GM19240 (cell line): ENCODE results near the gene APOH.

Experiments
- DNase-seq: peaks from one replicate; pipeline ENCODE4 v3.0.0; 2011; ENCODE audit warnings: low spot score; ENCODE audit not compliant: insufficient read length

Gene APOH

DNA sequence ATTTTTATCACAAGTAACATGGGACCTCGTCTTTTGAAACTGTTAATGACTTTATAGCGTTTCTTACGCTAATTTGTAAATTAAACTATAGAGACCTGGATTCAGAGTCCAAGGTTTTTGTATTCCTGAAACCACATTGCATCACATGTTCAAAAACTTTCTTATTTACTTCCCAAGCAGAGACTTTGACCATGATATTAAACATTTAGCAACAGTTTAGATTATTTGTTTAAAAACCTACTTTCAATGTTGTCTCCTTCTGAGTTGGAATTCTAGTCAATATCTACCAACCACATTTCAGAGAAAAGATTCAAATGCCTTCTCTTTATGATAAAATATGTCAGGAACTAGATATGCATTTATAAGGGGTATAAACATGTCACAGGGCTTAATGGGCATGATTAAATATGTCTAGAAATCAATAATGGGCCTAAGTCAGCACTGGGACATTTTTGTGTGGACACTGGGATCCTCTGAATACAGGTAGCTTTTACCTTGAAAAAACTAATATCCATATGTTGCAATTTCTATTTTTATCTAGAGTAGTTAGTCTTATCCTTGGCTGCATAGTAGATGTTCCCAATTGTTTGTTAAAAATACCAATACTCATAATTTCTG, 6.3 kb upstream of the APOH start:
- DNase-seq: no peak

DNA sequence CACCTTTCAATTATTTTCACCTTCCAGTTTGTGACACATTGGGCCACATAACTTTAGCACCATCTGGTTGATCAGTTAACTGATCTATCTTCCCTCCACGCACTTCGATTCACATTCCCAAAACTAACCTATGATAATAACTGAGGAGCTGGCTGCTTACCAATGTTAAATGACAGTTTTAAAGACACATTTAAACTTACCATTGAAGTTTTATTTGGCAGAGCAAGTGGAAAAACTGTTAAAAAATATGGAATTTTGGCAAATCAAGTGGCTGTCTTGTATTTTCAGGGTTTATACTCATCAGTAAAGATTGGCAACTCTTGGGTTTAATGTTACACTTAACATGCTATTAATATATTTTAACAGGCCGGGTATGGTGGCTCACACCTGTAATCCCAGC, 5.4 kb upstream of the APOH start:
- DNase-seq: no peak

DNA sequence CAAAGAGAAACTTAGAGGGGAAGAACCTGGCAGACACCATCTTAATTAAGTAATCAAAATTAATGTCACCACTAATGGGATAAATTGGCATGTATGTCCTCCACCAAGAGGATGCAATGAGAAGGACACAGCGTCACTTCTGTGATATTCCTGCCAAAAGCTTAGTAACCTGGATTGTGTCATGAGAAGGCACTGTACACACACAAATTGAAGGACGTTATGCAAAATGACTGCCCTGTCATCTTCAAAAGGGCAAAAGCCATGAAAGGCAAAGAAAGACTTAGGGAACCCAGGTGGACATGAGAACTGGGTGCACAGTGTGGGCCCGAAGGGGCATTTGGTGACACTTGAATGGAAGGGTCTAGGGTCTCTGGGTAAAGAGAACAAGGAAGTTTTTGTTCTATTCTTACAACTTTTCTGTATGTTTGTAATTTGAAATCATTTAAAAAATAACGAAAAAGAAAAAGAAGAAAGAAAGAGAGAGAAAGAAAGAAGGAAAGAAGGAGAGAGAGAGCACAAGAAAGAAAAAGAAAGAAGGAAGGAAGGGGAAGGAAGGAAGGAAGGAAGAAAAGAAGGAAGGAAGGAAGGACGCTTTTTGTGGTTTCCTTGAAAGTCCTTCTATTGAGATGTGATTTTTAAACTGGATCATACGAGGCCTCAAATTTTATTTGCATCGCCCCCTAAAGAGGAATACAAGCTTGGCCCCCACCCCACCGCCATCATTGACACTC, 4.0 kb upstream of the APOH start:
- DNase-seq: no peak

DNA sequence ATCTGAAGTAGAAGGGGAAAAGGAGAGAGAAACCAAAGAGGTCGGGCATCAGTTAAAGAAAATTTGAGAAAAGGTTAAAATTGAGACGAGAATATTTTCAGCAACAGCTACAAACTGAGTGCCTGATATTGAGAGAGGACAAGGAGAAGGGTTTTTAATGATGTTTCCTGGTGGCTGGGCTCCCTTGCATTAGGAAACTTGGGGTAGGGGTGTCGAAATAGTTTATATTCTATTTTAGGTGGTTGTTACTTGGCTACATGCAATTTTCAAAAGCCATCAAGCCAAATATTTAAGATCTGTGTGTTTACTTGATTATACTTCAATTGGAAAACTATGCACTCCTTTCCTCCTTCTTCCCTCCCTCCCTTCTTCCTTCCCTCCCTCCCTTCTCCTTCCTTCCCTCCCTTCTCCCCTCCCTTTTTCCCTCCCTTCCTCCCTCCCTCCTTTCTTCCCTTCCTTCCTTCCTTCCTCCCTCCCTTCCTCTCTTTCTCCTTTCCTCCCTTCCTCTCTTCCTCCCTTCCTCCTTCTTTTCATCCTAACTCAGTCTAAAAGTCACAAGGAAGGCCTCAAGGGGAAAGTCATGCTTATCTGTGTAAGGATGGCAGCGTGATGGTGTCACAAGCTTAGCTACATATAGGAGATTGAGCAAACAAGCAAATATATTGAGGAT, 1.8 kb upstream of the APOH start:
- DNase-seq: no peak

DNA sequence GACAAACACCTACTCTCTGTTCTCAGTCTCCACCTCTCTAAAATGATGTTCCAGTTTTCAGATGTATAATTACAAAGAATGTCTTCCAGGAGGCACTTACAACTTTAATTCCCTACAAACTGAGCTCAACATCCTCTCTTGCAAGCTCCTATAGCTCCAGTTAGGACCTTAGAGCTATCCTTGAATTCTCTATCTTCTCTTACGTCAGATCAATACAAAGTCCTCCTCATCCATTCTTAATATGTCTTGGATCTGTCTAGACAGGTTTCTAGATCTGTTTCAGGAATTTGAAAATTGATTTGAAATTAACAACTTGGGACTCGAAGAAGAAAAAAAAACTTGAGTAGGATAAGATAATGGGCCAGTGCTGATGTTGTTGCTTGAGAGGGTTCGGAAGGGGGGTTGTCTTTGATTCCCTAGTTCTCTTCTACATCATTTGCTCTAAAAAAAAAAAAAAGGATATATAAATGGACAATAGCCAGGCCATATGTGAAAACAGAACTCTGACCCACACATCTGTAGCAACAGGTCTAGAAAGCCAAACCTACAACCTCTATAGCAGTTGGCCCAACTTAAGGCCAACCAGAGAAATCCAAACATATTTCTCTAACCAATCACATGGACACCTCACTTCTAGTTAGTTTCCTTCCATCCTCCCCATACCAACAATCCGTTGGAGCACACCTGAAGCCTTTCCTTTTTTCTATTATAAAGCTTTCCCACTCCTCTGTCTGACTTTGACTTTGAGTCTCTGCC, 746 bp upstream of the APOH start:
- no peak for DNase-seq

DNA sequence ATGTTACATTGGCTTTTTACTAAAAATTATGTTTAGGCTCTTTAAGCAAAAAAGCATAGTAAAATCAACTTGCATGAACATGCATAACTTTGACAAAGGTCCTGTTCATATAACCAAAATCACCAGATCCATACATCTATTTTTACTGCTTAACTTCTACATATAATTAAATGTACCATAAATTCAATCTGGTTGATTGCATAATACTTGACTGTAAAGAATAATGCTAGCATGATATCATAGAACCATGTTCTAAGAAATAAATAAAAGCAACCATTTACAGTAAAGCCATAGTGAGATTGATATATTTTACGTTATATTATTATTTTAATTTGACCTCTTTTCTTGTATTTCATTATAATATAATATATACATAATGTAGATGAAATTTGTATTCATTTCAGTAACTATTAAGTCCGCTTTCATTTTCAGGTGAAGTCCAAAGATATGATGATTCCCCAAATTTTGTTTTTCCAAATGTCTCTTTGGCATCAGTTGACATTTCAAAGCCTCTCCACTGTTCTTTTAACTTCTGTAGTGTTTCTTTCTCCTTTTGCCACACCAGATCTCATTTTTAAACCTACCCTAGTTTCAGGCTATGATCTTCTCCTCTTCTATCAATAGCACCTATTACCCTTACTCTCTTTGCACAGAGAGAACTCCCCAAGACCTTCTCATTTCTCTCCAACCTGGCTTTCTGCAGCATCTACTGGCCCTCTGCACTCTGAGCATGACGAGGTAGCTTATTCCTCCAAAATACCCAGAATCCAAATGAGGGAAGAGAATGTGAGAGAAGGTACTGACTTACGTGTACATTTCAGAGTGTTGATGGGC, 1.8 kb downstream of the APOH start:
- no peak for DNase-seq

DNA sequence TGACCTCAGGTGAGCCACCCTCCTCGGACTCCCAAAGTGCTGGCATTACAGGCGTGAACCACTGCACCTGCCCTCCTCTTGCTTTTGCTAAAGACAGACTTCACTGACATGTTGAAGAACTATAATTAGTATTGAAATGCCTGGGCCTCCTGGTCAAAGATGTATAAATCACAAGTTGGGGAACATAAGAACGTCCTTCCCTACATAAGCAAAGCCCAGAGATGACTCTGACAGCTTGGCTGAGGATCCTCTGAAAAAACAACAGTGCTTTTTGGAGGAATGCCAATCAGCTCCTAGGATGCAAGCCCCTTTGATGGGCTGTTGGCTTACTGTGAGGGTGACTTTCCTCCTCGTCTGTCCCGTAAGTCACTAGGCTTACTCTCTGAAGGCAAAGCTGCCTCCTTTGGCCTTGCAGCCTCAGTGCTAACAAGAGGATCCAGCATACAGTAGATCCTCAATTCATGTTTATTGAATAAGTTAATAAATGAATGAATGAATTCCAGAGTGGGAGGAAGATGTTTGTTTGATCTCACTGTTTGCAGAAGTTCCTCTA, 6.3 kb downstream of the APOH start:
- no peak for DNase-seq

DNA sequence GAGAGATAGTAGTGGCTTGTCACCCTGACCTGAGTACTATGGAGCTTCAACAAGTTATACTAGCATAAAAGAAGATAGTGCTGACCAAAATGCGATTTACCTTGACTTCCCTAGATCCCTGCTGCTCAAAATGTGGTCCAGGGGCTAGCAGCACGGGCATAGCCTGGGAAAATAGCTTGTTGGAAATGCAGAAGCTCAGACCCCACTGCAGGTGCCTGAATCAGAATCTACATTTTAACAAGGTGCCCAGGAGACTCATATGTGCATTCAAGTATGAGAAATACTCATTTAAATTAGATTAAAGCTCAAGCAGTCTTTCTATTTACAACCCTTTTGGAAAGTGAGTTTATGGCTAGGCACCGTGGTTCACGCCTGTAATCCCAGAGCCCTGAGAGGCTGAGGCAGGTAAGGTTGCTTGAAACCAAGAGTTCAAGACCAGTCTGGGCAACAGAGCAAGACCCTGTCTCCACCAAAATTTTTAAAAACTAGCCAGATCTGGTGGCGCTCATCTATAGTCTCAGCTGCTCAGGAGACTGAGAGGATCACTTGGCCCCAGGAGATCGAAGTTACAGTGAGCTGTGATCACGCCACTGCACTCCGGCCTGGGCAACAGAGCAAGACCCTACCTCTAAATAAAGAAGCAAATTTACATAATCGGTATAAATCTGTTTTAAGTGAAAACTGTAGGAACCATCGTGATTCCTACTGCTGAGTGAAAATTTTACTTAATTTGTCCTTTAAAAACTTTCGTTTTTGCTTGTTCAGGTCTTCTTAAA, 7.3 kb downstream of the APOH start:
- no peak for DNase-seq

DNA sequence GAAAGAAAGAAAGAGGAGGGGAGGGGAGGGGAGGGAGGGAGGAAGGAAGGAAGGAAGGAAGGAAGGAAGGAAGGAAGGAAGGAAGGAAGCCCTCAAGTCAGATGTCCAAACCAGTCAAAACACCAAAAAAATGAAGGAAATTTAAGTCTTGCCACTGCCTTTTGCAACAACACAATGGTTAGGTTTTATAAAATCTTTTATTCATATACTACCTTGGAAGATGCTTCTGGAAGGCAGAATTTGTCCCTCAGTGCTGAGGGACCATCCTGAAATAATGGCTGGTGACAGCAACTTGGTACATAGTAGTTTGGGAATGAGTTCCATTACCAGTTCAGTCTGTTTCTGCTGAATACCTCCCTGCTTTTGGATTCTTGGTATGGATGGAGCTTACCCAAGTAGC, 7.9 kb downstream of the APOH start:
- DNase-seq: no peak

DNA sequence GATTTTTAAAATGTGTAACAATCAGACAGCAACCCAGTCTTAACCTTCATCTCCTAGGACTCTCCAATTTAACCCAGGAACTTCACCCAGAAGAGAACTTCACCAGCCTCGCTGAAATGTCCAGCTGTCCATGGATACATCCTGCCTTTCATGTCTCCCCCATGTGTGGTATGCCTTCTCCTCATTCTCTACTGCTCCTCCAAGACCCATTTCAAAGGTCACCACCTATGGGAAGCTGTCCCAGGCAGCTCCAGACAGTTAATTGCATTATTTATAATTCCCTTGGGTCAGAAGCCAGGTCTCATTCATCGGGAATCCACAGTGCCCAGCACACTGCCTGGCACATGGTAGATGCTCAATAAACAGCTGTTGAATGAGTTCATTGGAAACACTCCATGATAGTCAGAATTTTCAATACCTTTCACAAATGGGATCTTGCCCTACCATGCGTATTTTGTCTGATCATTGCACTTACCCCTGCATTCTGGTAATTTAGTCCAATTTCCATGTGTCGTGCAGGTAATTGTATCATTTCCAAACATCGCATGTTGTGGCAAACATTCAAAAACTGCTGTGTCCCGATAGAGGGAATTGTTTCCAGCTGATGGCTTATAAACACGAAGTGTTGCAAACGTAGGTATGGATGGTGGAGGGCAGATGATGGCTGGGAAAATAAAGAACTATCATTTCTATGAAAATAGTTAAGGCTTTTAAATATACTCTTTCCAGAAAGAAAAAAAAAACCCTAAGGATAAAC, 9.0 kb downstream of the APOH start:
- no peak for DNase-seq

DNA sequence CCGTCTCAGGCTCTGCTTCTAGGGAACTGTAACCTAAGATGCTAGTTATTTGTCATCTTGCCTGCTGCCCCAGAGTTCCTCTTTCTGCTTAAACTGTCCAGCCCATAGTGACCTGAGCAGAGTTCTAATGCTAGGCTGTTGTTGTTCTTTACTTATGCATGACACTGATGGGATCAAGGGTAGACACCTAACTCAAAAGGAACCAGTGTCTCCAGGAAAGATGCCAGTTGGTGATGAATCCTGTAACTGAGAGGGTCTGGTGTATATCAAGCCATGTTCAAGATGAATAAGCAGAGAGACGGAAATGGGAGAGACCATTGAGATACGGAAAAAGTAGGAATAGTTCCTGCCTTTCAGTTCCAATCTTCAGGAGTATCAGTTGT, 13.7 kb downstream of the APOH start:
- DNase-seq: no peak

DNA sequence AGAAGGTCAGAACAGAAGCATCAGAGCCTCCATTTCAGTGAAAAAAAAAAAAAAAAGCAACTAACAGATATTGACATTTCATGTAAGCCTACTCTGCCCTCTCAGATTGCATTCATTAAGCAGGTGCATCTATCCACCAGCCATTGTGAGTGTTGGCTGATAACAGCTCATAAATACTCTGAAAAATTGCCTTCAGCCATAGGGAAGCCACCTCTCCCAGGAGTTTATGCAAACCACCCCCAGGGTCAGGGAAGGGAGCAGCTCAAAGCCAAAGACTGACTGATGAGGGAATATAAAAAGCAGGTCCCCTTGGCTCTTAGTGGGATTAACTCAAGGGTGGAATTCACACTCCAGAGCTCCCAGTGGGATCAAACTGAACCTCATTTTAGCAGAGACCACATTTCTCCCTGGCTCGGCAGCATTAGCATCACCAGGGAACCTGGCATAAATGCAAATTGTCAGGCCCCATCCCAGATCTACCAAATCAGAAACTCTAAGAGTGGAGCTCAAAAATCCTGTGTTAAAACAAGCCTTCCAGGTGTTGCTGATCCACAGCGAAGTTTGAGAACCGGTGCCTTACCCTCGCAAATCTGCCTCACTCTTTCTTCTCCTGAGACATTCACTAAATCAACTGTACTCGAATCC, 14.2 kb downstream of the APOH start:
- no peak for DNase-seq

DNA sequence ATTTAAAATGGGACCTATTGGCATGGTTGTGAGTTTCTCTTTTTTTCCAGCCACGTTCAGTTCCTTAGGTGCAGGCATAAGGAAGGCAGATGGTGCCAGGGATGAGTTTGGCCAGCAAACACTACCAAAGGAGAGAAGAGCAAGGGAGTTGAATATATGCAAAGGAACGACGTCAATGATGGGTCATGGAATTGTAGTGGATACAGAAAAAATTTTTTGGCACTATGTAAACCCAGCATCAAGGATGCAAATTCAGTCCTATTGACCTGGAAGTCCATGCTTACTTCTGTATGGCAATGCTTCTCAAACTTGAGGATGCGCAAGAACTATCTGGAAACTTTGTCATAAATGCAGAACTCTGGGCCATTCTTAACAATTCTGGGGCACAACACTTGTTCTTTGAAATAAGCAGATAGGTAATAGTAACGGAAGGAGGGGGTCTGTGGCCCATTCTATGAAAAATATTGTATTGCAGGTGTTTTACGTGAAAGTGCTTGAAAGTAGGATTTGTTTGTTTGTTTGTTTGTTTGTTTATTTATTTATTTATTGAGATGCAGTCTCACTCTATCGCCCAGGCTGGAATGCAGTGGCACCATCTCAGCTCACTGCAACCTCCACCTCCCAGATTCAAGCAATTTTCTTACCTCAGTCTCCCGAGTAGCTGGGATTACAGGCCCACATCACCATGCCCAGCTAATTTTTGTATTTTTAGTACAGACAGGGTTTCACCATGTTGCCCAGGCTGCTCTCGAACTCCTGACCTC, 18.0 kb downstream of the APOH start:
- no peak for DNase-seq

DNA sequence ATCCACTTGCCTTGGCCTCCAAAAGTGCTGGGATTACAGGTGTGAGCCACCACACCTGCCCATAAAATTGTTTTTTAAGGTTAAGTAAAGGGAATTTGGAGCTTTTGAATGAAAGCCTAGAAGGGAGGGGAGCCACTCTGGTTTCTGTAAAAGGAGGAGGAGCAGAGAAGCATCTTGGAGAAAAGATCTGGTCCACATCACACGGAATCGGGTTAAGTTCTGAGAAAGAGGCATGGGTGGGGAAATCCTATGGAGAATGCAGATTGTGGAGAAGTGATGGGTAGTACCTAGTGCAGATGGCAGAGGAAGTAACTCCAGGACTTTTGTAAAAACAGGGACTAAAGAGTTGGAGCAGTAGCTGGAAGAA, 19.0 kb downstream of the APOH start:
- DNase-seq: no peak

DNA sequence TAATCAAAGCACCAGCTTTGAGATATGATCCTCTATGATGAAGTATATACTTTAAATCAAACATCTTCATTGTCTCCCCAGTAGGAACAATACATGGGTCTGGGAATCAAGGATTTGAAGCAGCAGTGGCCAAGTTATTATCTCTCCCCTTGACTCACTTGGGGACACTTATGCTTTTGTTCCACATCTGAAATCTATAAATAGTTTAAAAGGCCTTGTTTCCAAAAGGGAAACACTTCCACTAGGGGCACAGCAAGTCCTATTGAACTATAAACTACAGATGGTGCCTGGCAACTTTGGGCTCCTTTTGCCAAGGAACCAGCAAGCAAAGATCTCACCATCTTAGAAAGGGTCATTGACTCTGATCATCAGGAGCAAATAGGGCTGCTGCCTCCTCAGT, 21.3 kb downstream of the APOH start:
- no peak for DNase-seq

DNA sequence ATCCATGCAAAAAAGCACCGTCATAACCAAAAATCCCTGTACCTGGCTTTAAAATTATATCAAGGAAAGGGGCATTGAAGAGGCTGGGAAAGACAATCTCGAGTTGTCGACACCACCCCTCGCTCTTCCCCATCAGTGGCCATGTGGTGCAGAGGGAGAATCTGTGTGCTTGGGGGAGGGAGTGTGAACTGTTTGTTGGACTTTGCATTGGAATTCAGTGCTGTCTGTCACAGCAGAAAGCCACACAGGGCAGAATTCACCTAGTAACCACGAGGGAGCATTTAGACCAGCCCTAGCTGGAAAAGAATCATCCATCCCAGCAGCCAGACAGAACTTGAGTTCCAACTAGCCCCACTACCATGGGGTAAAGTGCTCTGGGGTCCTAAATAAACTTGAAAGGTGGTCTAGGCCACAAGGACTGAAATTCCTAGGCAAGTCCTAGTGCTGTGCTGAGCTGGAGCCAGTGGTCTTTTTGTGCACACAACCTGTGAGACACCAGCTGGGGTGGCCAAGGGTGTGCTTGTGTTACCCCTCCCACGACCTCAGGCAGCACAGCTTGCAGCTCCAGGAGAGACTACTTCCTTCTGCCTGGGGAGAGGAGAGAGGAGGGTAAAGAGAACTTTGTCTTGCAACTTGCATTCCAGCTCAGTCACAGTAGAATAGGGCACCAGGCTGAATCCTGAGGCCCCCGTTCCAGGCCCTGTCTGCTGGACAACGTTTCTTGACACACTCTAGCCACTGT, 25.8 kb downstream of the APOH start:
- no peak for DNase-seq

DNA sequence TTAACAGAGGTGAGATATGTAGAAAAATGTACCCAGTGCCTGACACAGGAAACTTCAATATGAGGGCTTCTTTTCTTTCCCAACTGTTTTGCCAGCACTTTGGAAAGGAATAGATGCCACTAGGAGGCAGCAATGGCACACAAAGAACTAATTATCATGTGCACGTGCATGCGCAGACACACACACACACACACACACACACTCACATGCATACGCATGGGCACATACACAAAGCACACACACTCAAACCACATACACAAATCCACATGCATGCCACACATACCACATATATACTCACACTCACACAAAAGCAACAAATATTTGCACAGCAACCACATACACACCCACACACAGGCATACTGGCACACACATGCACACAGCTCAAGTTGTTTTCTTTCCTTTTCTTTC, 28.5 kb downstream of the APOH start:
- DNase-seq: no peak

DNA sequence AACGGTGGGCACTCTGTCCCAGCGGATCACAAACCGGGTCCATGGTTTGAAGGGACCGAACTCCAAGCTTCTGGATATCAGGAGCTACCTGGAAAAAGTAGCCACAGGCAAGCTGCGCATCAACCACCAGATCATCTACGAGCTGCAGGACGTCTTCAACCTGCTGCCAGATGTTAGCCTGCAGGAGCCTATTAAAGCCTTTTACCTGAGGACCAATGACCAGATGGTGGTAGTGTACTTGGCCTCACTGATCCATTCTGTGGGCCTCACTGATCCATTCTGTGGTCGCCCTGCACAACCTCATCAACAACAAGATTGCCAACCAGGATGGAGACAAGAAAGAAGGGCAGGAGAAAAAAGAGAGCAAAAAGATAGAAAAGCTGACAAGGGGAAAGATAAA, 31.0 kb downstream of the APOH start:
- no peak for DNase-seq
